ENCODE data around the gene TTC34. TPM values are rescaled to one million over a fixed set of nuclear protein-coding genes. Genes with fewer than 3 reads are reported as not detected.

The TTC34 gene
- total and polyA plus RNA-seq, 2 experiments from 2014 or later = 0.08 to 0.35 TPM

DNA sequence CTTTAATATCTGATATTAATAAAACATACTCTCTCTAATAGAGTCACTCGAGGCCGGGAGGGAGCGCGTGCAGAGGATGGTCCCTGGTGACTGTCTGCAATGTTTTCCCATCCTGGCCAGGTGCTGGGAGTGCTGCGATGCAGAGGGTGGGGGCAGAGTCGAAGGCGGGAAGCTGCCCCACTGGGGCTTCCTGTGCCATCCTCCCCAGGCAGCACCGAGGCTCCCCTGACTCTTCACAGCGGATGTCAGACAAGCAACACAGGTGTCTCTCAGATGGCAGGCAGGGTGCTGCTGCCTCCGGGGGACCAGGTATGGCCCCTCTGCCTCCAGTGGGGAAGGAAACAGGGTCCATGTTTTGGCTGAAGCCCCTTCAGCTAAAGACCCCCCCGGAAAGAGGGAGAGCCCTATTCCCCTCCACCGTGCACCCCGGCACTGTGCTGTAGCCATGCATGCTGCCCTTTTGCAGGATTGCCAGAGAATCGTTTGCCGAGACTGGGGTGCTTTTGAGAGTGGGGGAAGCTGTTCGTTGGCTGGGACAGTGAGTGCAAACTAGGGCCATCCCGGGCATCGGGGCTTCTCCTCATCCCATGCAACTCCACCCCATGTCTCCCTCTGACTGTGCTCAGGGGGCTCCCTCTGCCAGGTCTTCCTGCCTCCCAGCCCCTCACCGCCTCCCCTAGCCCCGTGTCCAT, 32.1 kb upstream of the TTC34 start:
- TF ChIP-seq EZH2 (IDR thresholded peaks at IDR 0.05; ENCODE audit: low read depth, unreplicated experiment) (no peak), CREB1 (CRISPR knock-in tag; IDR thresholded peaks at IDR 0.05; ENCODE audit: low read depth) (no peak), JUNB (IDR thresholded peaks at IDR 0.05; ENCODE audit: unreplicated experiment) (no peak), EZH2phosphoT487 (IDR thresholded peaks at IDR 0.05; ENCODE audit: unreplicated experiment) (no peak), POLR2AphosphoS5 (IDR thresholded peaks at IDR 0.05; ENCODE audit: low read depth) (no peak), ZNF331 (CRISPR knock-in tag; IDR thresholded peaks at IDR 0.05; ENCODE audit: low read depth) (no peak)
- TF ChIP-seq, protein P1, sequence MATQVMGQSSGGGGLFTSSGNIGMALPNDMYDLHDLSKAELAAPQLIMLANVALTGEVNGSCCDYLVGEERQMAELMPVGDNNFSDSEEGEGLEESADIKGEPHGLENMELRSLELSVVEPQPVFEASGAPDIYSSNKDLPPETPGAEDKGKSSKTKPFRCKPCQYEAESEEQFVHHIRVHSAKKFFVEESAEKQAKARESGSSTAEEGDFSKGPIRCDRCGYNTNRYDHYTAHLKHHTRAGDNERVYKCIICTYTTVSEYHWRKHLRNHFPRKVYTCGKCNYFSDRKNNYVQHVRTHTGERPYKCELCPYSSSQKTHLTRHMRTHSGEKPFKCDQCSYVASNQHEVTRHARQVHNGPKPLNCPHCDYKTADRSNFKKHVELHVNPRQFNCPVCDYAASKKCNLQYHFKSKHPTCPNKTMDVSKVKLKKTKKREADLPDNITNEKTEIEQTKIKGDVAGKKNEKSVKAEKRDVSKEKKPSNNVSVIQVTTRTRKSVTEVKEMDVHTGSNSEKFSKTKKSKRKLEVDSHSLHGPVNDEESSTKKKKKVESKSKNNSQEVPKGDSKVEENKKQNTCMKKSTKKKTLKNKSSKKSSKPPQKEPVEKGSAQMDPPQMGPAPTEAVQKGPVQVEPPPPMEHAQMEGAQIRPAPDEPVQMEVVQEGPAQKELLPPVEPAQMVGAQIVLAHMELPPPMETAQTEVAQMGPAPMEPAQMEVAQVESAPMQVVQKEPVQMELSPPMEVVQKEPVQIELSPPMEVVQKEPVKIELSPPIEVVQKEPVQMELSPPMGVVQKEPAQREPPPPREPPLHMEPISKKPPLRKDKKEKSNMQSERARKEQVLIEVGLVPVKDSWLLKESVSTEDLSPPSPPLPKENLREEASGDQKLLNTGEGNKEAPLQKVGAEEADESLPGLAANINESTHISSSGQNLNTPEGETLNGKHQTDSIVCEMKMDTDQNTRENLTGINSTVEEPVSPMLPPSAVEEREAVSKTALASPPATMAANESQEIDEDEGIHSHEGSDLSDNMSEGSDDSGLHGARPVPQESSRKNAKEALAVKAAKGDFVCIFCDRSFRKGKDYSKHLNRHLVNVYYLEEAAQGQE (IDR thresholded peaks at IDR 0.05; ENCODE audit: unreplicated experiment) = no peak
- TF ChIP-seq, protein P2, sequence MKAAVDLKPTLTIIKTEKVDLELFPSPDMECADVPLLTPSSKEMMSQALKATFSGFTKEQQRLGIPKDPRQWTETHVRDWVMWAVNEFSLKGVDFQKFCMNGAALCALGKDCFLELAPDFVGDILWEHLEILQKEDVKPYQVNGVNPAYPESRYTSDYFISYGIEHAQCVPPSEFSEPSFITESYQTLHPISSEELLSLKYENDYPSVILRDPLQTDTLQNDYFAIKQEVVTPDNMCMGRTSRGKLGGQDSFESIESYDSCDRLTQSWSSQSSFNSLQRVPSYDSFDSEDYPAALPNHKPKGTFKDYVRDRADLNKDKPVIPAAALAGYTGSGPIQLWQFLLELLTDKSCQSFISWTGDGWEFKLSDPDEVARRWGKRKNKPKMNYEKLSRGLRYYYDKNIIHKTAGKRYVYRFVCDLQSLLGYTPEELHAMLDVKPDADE (IDR thresholded peaks at IDR 0.05) = no peak
- TF ChIP-seq, protein P3, sequence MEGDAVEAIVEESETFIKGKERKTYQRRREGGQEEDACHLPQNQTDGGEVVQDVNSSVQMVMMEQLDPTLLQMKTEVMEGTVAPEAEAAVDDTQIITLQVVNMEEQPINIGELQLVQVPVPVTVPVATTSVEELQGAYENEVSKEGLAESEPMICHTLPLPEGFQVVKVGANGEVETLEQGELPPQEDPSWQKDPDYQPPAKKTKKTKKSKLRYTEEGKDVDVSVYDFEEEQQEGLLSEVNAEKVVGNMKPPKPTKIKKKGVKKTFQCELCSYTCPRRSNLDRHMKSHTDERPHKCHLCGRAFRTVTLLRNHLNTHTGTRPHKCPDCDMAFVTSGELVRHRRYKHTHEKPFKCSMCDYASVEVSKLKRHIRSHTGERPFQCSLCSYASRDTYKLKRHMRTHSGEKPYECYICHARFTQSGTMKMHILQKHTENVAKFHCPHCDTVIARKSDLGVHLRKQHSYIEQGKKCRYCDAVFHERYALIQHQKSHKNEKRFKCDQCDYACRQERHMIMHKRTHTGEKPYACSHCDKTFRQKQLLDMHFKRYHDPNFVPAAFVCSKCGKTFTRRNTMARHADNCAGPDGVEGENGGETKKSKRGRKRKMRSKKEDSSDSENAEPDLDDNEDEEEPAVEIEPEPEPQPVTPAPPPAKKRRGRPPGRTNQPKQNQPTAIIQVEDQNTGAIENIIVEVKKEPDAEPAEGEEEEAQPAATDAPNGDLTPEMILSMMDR (conservative IDR thresholded peaks at IDR 0.05; ENCODE audit: low read depth in 2 of 2) = no peak
- TF ChIP-seq, protein P4, sequence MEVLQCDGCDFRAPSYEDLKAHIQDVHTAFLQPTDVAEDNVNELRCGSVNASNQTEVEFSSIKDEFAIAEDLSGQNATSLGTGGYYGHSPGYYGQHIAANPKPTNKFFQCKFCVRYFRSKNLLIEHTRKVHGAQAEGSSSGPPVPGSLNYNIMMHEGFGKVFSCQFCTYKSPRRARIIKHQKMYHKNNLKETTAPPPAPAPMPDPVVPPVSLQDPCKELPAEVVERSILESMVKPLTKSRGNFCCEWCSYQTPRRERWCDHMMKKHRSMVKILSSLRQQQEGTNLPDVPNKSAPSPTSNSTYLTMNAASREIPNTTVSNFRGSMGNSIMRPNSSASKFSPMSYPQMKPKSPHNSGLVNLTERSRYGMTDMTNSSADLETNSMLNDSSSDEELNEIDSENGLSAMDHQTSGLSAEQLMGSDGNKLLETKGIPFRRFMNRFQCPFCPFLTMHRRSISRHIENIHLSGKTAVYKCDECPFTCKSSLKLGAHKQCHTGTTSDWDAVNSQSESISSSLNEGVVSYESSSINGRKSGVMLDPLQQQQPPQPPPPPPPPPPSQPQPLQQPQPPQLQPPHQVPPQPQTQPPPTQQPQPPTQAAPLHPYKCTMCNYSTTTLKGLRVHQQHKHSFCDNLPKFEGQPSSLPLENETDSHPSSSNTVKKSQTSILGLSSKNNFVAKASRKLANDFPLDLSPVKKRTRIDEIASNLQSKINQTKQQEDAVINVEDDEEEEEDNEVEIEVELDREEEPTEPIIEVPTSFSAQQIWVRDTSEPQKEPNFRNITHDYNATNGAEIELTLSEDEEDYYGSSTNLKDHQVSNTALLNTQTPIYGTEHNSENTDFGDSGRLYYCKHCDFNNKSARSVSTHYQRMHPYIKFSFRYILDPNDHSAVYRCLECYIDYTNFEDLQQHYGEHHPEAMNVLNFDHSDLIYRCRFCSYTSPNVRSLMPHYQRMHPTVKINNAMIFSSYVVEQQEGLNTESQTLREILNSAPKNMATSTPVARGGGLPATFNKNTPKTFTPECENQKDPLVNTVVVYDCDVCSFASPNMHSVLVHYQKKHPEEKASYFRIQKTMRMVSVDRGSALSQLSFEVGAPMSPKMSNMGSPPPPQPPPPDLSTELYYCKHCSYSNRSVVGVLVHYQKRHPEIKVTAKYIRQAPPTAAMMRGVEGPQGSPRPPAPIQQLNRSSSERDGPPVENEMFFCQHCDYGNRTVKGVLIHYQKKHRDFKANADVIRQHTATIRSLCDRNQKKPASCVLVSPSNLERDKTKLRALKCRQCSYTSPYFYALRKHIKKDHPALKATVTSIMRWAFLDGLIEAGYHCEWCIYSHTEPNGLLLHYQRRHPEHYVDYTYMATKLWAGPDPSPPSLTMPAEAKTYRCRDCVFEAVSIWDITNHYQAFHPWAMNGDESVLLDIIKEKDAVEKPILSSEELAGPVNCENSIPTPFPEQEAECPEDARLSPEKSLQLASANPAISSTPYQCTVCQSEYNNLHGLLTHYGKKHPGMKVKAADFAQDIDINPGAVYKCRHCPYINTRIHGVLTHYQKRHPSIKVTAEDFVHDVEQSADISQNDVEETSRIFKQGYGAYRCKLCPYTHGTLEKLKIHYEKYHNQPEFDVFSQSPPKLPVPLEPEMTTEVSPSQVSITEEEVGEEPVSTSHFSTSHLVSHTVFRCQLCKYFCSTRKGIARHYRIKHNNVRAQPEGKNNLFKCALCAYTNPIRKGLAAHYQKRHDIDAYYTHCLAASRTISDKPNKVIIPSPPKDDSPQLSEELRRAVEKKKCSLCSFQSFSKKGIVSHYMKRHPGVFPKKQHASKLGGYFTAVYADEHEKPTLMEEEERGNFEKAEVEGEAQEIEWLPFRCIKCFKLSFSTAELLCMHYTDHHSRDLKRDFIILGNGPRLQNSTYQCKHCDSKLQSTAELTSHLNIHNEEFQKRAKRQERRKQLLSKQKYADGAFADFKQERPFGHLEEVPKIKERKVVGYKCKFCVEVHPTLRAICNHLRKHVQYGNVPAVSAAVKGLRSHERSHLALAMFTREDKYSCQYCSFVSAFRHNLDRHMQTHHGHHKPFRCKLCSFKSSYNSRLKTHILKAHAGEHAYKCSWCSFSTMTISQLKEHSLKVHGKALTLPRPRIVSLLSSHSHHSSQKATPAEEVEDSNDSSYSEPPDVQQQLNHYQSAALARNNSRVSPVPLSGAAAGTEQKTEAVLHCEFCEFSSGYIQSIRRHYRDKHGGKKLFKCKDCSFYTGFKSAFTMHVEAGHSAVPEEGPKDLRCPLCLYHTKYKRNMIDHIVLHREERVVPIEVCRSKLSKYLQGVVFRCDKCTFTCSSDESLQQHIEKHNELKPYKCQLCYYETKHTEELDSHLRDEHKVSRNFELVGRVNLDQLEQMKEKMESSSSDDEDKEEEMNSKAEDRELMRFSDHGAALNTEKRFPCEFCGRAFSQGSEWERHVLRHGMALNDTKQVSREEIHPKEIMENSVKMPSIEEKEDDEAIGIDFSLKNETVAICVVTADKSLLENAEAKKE (CRISPR knock-in tag; IDR thresholded peaks at IDR 0.05) = no peak
- no peaks in the 10 kb centered on the region for H4K20me1 ChIP-seq (replicated peaks; ENCODE audit: insufficient read depth)
- no peak overlapping the region for H3K4me3 ChIP-seq
- Mint-ChIP-seq H3K27me3 (ENCODE audit: insufficient read depth, low read depth, poor library complexity) (peaks cover 8% of the 10 kb centered on the region), H3K4me3 (no peak overlapping the region), H3K27ac (no peak overlapping the region), H3K9me3 (peaks cover 82% of the 10 kb centered on the region), H3K36me3 (ENCODE audit: low read depth) (peaks cover 9% of the 10 kb centered on the region), H3K4me1 (no peaks in the 10 kb centered on the region)
- H3K27ac ChIP-seq (ENCODE audit: low read depth) = no peak overlapping the region
- DNase-seq (ENCODE audit: low spot score) (no peak), ATAC-seq (no peak)
- H3F3A ChIP-seq (replicated peaks; ENCODE audit: low read depth) = no peaks in the 10 kb centered on the region
- no peak overlapping the region for H3K4me2 ChIP-seq
- H3K36me3 ChIP-seq (ENCODE audit: insufficient read depth) = no peaks in the 10 kb centered on the region
- no peaks in the 10 kb centered on the region for H3K27me3 ChIP-seq (ENCODE audit: insufficient read depth)
- no peaks in the 10 kb centered on the region for H3K4me1 ChIP-seq (ENCODE audit: insufficient read depth)
- H2AFZ ChIP-seq = no peak overlapping the region
- no peaks in the 10 kb centered on the region for H3K9me2 ChIP-seq (ENCODE audit: insufficient read depth)
- no peaks in the 10 kb centered on the region for H3K79me2 ChIP-seq (replicated peaks; ENCODE audit: insufficient read depth)
